Tibial artery (tissue), 4 donors: ENCODE data around the gene GAGE10.

Experiments used
- DNase-seq, 2 donors: peaks; one replicate each; pipeline ENCODE4 v3.0.0-alpha.2; 2019
- H3K27ac ChIP-seq, 2 donors: fragments of 200-600 bp; sonication (generic) in 1 of 2; 1 replicate in 1 of 2; 2 replicates in 1 of 2; pipeline ENCODE4 v1.5.1; 2018 to 2019; ENCODE audit warnings: mild to moderate bottlenecking in 1 of 2
- H3K27me3 ChIP-seq, 2 donors: fragments of 200-600 bp; sonication (generic) in 1 of 2; one replicate each; pipeline versions ENCODE4 v1.5.1 to v1.6.0; 2016 to 2019
- H3K36me3 ChIP-seq, 3 donors: fragments of 200-600 bp; sonication (generic) in 2 of 3; one replicate each; pipeline ENCODE4 v1.5.1; 2016 to 2019; ENCODE audit warnings: mild to moderate bottlenecking in 2 of 3
- H3K4me1 ChIP-seq, 4 donors: fragments of 200-600 bp; sonication (generic) in 2 of 4; 1 replicate in 3 of 4; 2 replicates in 1 of 4; pipeline ENCODE4 v1.5.1; 2016 to 2019
- H3K4me3 ChIP-seq, 2 donors: fragments of 200-600 bp; sonication (generic) in 1 of 2; 1 replicate in 1 of 2; 2 replicates in 1 of 2; pipeline ENCODE4 v1.5.1; 2018 to 2019; ENCODE audit warnings: mild to moderate bottlenecking in 2 of 2
- H3K9me3 ChIP-seq, 3 donors: fragments of 200-600 bp; sonication (generic) in 1 of 3; one replicate each; pipeline ENCODE4 v1.5.1; 2016 to 2019
- CTCF ChIP-seq, 2 experiments: fragments of 200-600 bp in 1 of 2; fragments of 450-650 bp in 1 of 2; IDR thresholded peaks; one replicate each; pipeline ENCODE4 v1.5.1; 2017 to 2019; ENCODE audit warnings: antibody characterized with exemption in 2 of 2, mild to moderate bottlenecking in 1 of 2, moderate library complexity in 1 of 2
- intact Hi-C: fragments of 100-400 bp; cut with DNase I; formaldehyde crosslinking; loops from one replicate; pipeline ENCODE4 v1.15.0; 2023; ENCODE audit warnings: low total_unique reads

Gene GAGE10

GRCh38 chrX:49258749-49259124 is 44.7 kb upstream of the GAGE10 start:
- no peak for DNase-seq
- no peaks in the 10 kb centered on the region for H3K27me3 ChIP-seq
- no peak for TF ChIP-seq CTCF (IDR thresholded peaks at IDR 0.05)
- H3K4me1 ChIP-seq: no peaks in the 10 kb centered on the region
- no peaks in the 10 kb centered on the region for H3K9me3 ChIP-seq
- H3K27ac ChIP-seq: no peak overlapping the region
- H3K4me3 ChIP-seq: no peak overlapping the region
- H3K36me3 ChIP-seq: no peaks in the 10 kb centered on the region
- intact Hi-C loops: no loop called here

GRCh38 chrX:49260221-49260985 is 43.0 kb upstream of the GAGE10 start:
- DNase-seq: no peak
- intact Hi-C loops: no loop called here
- H3K4me3 ChIP-seq: no peak overlapping the region
- no peak for TF ChIP-seq CTCF (IDR thresholded peaks at IDR 0.05)
- H3K27ac ChIP-seq: no peak overlapping the region
- H3K27me3 ChIP-seq: no peaks in the 10 kb centered on the region
- H3K36me3 ChIP-seq: no peaks in the 10 kb centered on the region
- no peaks in the 10 kb centered on the region for H3K4me1 ChIP-seq
- H3K9me3 ChIP-seq: no peaks in the 10 kb centered on the region

- DNase-seq: no peak
- Histone ChIP-seq H3K9me3 (no peaks in the 10 kb centered on the region), H3K4me3 (no peak overlapping the region), H3K27me3 (no peaks in the 10 kb centered on the region), H3K36me3 (no peaks in the 10 kb centered on the region), H3K27ac (no peak overlapping the region), H3K4me1 (no peaks in the 10 kb centered on the region)
- TF ChIP-seq CTCF (IDR thresholded peaks at IDR 0.05): no peak
- intact Hi-C loops: no loop called here
These were observed 40.8 kb upstream of the GAGE10 start for GRCh38 chrX:49262603-49263002.

DNA sequence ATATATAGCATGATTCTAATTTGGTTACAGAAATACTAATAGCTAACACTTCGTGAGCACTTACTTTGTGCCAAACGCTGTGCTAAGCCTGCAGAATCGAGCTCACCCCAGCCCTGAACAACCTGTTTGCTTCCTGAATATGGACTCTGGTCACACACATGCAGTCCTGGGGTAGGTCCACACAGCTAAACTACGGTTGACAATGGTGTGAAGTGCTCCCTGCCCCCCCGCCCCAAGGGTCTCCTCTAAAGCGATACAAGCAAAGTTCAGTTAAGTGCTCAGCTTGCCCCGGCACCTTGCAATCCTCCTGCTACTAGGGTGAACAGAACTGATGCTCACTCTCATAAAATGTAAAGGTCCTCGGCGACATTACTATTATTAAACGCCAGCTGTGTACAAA is 39.8 kb upstream of the GAGE10 start:
- H3K27ac ChIP-seq: no peak overlapping the region
- peaks cover 0 to 2% (median 0%) of the 10 kb centered on the region in 4 donors for H3K4me1 ChIP-seq
- no peaks in the 10 kb centered on the region for H3K9me3 ChIP-seq
- intact Hi-C loops: no loop called here
- no peaks in the 10 kb centered on the region for H3K36me3 ChIP-seq
- TF ChIP-seq CTCF (IDR thresholded peaks at IDR 0.05): no peak
- DNase-seq: peak in 1 of 2 donors; percentile 11
- H3K4me3 ChIP-seq: no peak overlapping the region
- H3K27me3 ChIP-seq: no peaks in the 10 kb centered on the region

DNA sequence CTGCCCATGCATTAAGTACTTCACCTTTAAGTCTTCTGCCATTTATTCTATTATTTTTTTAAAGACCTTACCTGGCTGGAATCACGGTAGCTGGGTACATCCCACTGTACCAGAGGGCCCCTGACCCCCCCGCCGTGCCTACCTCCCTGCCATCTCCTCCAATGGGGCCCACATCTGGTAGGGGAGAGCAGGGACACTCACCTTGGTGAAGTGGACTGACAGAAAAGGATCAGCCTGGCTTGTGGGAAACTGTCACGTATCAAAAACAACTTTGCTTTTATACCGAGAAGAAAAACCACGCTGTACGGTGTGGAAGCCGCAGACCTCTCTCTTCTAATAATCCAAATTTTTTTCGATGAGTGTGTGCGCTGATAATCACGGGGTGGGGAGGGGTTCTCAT is 39.0 kb upstream of the GAGE10 start, which contains the start of gene FOXP3:
TSS of gene FOXP3 (minus strand) at position 251 of the 400 bp plus-strand sequence. CDS start 6,205 bp downstream, outside the sequence.
- H3K36me3 ChIP-seq: no peaks in the 10 kb centered on the region
- peak in 1 of 2 donors; percentile 3 for DNase-seq
- no peaks in the 10 kb centered on the region for H3K9me3 ChIP-seq
- H3K27ac ChIP-seq: no peak within 1 kb of the TSS
- H3K4me1 ChIP-seq: peaks cover 0 to 3% (median 0%) of the 10 kb centered on the region in 4 donors
- H3K4me3 ChIP-seq: no peak within 1 kb of the TSS
- H3K27me3 ChIP-seq: no peaks in the 10 kb centered on the region
- intact Hi-C loops: no loop called here
- no peak for TF ChIP-seq CTCF (IDR thresholded peaks at IDR 0.05)
